ENCODE data around the gene ALDH16A1. TPM values are rescaled to one million over a fixed set of nuclear protein-coding genes. Genes with fewer than 3 reads are reported as not detected.
"Not testable (repeated sequence)": the region's sequence is repeated elsewhere in the genome, so short reads cannot be mapped to it uniquely, and the experiment has no call there.

The ALDH16A1 gene
- total RNA-seq, 3 donors from 2014 or later: 31.2 to 36.4 (median 36.3) TPM

- ATAC-seq (peak; percentile 81), DNase-seq (peak; percentile 94 to 96 (median 95))
- H3K4me3 ChIP-seq: peak overlapping the region; percentile 42
- TF ChIP-seq CTCF (IDR thresholded peaks at IDR 0.05): no peak
- H3K4me1 ChIP-seq (ENCODE audit: low read depth): no peaks in the 10 kb centered on the region
- intact Hi-C loops (cut with DNase I, micrococcal nuclease): loop anchor here (2.0 to 5.0 kb wide), 2 partner anchors 50 to 51 kb away; no protein-coding TSS in a partner anchor
- no peaks in the 10 kb centered on the region for H3K9me3 ChIP-seq
- no peaks in the 10 kb centered on the region for H3K36me3 ChIP-seq (ENCODE audit: low read depth)
These were observed 10.2 kb upstream of the ALDH16A1 start for GRCh38 chr19:49442771-49443365.

- DNase-seq (peak; percentile 96), ATAC-seq (peak; percentile 94)
- TF ChIP-seq CTCF (IDR thresholded peaks at IDR 0.05): peak; percentile 75
- no peaks in the 10 kb centered on the region for H3K36me3 ChIP-seq (ENCODE audit: low read depth)
- peak overlapping the region; percentile 42 for H3K4me3 ChIP-seq
- H3K4me1 ChIP-seq (ENCODE audit: low read depth): no peaks in the 10 kb centered on the region
- no peaks in the 10 kb centered on the region for H3K9me3 ChIP-seq
- intact Hi-C loops (cut with DNase I, micrococcal nuclease): loop anchor here (2.0 to 5.0 kb wide), 2 partner anchors 51 kb away; no protein-coding TSS in a partner anchor
These were observed 9.5 kb upstream of the ALDH16A1 start for GRCh38 chr19:49443366-49444099.

DNA sequence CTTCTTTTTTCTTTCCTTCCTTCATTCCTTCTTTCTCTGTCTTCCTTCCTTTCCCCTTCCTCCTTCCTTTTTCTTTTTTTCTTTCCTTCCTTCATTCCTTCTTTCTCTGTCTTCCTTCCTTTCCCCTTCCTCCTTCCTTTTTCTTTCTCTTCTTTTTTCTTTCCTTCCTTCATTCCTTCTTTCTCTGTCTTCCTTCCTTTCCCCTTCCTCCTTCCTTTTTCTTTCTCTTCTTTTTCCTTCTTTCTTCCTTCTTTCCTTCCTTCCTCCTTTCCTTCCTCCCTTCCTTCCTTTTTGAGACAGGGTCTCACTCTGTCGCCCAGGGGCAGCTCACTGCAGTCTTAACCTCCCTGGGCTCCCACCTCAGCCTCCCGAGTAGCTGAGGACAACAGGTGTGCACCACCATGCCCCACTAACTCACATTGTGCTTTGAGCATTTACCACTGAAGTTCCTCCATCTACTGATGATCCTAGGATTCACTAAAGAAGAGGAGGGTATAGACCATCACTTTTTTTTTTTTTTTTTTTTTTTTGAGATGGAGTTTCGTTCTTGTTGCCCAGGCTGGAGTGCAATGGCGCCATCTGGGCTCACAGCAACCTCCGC is 8.8 kb upstream of the ALDH16A1 start:
- ATAC-seq; H3K4me1 ChIP-seq (ENCODE audit: low read depth); H3K9me3 ChIP-seq; H3K36me3 ChIP-seq (ENCODE audit: low read depth); DNase-seq; H3K4me3 ChIP-seq: not testable (repeated sequence)
- intact Hi-C loops (cut with DNase I, micrococcal nuclease): loop anchor here in 1 of 2 donors (5.0 kb wide), 1 partner anchor 52 kb away; no protein-coding TSS in a partner anchor

DNA sequence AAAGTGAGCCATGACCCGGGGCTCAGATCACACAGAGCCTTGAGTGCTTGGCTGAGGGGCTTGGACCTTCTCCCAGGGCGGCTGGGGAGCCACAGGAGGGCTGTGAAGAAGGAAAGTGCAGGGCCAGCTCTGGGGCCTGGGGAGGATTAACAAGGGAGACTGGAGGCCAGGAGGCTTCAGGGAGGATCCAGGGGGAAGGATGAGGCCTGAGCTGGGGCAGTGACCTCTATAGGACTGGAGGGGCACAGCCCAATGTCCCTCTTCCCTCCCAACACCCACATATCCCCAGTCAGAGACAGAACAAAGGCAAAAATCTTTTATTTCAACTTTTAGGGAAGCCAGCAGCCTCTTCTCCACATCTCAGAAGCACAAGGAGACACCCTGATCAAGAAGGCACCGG is 7.0 kb upstream of the ALDH16A1 start:
- no peak for TF ChIP-seq CTCF (IDR thresholded peaks at IDR 0.05)
- no peaks in the 10 kb centered on the region for H3K9me3 ChIP-seq
- ATAC-seq: no peak
- H3K36me3 ChIP-seq (ENCODE audit: low read depth): no peaks in the 10 kb centered on the region
- intact Hi-C loops (cut with DNase I, micrococcal nuclease): no loop called here
- H3K4me3 ChIP-seq: no peak overlapping the region
- H3K4me1 ChIP-seq (ENCODE audit: low read depth): peaks cover 4% of the 10 kb centered on the region
- DNase-seq: peak in 1 of 3 donors; percentile 41

- peaks cover 5% of the 10 kb centered on the region for H3K36me3 ChIP-seq (ENCODE audit: low read depth)
- DNase-seq (peak in 1 of 3 donors; percentile 58), ATAC-seq (no peak)
- TF ChIP-seq CTCF (IDR thresholded peaks at IDR 0.05): no peak
- no peaks in the 10 kb centered on the region for H3K9me3 ChIP-seq
- no peak overlapping the region for H3K4me3 ChIP-seq
- intact Hi-C loops (cut with DNase I, micrococcal nuclease): no loop called here
- H3K4me1 ChIP-seq (ENCODE audit: low read depth): peaks cover 8% of the 10 kb centered on the region
These were observed 5.3 kb upstream of the ALDH16A1 start for GRCh38 chr19:49447485-49448431.

Data from mucosa of descending colon (tissue), 3 donors.